NCI-H2107 (cell line): ENCODE results near the gene PLCB3.
A peak's percentile ranks its signal among the peaks of the same experiment; 100 is the strongest.

ENCODE experiments used
- DNase-seq: peaks from one replicate; lab custom pipeline; 2025; lab: John Stamatoyannopoulos, UW

The PLCB3 gene

GRCh38 chr11:64250415-64251015 lies 815 bp upstream of the PLCB3 start:
- DNase-seq, result no peak

DNA sequence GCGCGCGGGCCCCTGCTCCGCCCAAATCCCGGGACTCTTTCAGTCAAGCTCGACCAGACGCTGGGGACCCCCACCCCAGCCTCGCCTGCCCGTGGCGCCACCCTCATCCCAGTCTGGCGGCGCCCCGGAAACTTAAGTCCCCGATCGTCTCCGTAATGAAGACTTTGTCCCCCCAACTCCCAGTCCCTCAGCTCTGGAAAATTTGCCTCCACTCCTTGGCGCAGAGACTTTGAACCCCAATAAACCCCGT lies 348 bp downstream of the PLCB3 start:
- no peak for DNase-seq

GRCh38 chr11:64252003-64252872 lies 908 bp downstream of the PLCB3 start:
- no peak for DNase-seq

DNA sequence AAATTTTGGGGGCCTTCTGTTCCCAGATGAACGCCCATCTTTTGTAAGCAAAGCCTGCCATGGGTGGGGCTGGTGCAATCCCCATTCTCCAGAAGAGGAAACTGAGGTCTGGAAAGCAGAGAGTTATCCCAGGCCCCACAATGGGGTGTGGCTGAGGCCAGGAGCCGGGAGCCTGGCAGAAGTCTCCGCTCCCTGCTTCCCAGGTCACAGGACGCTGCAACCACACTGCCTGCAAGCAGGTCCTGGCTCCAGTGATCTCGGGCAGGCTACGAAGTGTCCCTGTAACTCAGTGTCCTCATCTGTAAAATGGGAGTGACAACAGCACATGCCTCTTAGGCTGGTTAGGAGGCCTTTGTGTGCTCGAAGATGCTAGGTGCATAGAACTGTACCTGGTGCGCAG lies 1.7 kb downstream of the PLCB3 start:
- no peak for DNase-seq

DNA sequence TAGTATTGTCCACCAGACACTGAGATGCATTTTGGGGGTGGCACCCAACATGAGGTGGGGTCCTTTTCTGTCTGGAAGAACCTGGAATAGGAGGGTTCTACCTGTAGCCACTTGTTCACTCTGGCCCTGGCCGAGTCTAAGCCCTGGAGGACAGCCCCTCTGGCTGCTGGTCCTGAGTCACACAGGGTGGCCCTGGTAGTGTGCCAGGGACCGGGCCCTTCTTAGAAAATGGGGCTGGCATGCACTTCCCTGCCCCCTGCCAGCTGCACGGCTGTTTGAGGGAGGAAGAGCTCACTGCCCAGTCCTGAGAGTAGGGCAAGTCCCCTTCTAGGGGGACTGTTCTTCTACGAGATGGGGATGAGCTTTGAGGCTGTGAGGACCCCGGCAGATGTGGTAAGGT lies 2.2 kb downstream of the PLCB3 start:
- no peak for DNase-seq

- DNase-seq, result no peak
Measured at GRCh38 chr11:64254326-64254725, 3.0 kb downstream of the PLCB3 start.

GRCh38 chr11:64255135-64256128 lies 4.1 kb downstream of the PLCB3 start:
- DNase-seq, result no peak

GRCh38 chr11:64256300-64256699 lies 5.0 kb downstream of the PLCB3 start:
- no peak for DNase-seq

GRCh38 chr11:64258356-64258755 lies 7.0 kb downstream of the PLCB3 start:
- DNase-seq, result no peak

- DNase-seq, result no peak
Measured at GRCh38 chr11:64258946-64259532, 7.7 kb downstream of the PLCB3 start.

- DNase-seq, result no peak
Measured at GRCh38 chr11:64259533-64260067, 8.3 kb downstream of the PLCB3 start.

GRCh38 chr11:64260147-64260708 lies 8.9 kb downstream of the PLCB3 start:
- DNase-seq, result no peak

DNA sequence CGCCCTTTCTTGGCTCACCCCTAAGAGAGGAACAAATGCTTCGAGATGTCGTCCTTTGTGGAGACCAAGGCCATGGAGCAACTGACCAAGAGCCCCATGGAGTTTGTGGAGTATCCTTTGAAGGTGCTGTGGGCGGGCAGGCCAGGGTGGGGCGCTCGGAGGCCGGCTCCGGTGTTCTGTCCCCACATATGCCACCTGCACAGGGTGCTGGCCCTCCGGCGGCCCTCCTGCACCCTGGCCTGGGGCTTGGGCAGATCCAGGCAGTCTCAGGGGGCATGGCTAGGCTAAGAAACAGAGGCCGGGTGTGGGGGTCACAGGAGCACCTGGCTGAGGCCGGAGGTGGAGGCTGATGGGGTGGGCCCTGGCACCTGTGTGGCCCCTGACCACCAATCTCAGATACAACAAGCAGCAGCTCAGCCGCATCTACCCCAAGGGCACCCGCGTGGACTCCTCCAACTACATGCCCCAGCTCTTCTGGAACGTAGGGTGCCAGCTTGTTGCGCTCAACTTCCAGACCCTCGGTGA lies 10.3 kb downstream of the PLCB3 start:
- DNase-seq, result no peak

GRCh38 chr11:64262271-64263002 lies 11.1 kb downstream of the PLCB3 start:
- DNase-seq, result no peak

GRCh38 chr11:64263021-64263946 lies 12.0 kb downstream of the PLCB3 start:
- DNase-seq, result no peak

DNA sequence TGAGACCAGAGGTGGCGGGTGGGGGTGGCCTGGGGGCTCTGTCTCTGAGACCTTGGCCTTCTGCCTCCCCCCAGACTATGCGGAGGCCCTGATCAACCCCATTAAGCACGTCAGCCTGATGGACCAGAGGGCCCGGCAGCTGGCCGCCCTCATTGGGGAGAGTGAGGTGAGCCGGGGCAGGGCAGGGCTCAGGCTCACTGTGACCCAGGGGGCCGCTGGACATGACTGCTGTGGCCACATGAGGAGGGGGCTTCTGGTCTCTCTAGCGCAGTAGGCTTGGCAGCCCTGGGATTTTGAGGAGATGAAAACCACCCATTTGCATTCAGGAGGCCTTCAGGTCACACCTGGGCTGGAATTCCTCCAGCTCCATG lies 12.6 kb downstream of the PLCB3 start:
- DNase-seq, result no peak

DNA sequence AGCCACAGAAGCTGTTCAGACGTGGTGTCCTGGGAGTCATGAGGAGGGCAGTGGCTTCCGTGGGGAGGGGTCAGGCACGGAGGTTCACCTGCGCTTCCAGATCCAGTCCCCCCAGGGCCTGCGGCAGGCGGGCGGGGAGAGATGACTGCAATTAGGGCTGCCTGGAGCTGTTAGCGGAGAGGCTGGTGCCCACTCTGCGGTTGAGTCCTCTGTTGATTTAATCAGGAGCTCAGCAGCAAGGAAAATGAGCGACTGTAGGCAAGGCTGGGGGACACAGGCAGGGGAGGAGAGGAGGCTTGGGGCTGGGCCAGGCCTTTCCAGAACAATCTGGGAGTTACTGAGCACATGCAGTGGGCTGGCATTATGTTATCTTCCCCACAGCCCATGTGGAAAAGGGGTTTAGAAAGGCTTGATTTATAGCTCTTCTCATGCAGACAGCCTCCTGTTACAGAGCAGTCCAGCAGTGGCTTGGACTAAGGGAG lies 13.1 kb downstream of the PLCB3 start:
- DNase-seq, result peak; percentile 59

DNA sequence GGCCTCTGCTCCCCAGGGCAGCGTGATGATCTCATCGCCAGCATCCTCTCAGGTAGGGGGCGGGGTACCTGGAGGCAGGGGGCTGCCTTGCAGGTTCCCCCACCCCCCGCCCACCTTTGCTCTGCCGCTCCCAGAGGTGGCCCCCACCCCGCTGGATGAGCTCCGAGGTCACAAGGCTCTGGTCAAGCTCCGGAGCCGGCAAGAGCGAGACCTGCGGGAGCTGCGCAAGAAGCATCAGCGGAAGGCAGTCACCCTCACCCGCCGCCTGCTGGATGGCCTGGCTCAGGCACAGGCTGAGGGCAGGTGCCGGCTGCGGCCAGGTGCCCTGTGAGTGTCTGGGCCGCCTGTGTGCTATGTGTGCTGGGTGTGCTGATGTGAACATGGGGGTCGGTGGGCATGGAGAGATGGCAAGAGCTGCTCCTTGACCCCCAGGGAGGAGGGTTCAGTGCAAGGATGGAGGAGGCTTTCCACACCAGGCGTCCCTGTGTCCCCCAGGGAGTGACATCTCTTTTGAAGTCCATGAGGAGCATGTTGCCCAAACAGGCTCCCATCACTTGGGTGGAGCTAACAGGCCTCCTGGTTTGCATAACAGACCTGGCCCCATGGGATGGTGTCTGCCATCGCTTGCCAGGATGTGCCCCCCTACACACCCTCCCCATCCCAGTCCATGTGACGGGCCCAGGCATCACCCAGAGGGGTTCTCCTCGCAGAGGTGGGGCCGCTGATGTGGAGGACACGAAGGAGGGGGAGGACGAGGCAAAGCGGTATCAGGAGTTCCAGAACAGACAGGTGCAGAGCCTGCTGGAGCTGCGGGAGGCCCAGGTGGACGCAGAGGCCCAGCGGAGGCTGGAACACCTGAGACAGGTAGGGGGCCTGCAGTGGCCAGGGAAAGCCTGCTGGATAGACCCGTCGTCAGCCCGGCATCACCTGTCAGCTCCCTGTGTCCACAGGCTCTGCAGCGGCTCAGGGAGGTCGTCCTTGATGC lies 14.1 kb downstream of the PLCB3 start:
- DNase-seq, result no peak
